Common myeloid progenitor, CD34-positive (primary cell): ENCODE results near the gene PPFIA4.
"Not testable (repeated sequence)": the region's sequence is repeated elsewhere in the genome, so short reads cannot be mapped to it uniquely, and the experiment has no call there.

Experiments used
- CTCF ChIA-PET: fragments of 350-600 bp; sonication (Branson Sonifier 250); formaldehyde crosslinking; loops from one replicate; lab custom pipeline; 2021; ENCODE audit warnings: antibody characterized with exemption; lab: Charles Lee
- POLR2A ChIA-PET: fragments of 350-600 bp; sonication (Branson Sonifier 250); formaldehyde crosslinking; loops from one replicate; lab custom pipeline; 2021; ENCODE audit warnings: antibody characterized with exemption; lab: Charles Lee
- DNase-seq, 3 donors: peaks; one replicate each; pipeline versions ENCODE4 v3.0.0 to v3.0.0-alpha.2; 2013
- H3K27ac ChIP-seq, 2 experiments: 1 replicate in 1 of 2; 2 replicates in 1 of 2; pipeline ENCODE4 v1.7.0; 2013; ENCODE audit warnings: inconsistent platforms in 2 of 2, low read length in 2 of 2, mild to moderate bottlenecking in 2 of 2, low read depth in 1 of 2, moderate library complexity in 1 of 2; ENCODE audit not compliant: severe bottlenecking in 2 of 2, insufficient read depth in 1 of 2, poor library complexity in 1 of 2
- H3K27me3 ChIP-seq, 5 experiments: replicated peaks in 2 of 5; 1 replicate in 3 of 5; 2 replicates in 2 of 5; pipeline versions ENCODE4 v1.6.1 to v1.7.0; 2013; ENCODE audit warnings: low read length in 4 of 5, mild to moderate bottlenecking in 2 of 5, moderate library complexity in 2 of 5, inconsistent platforms in 1 of 5; ENCODE audit not compliant: insufficient read depth in 5 of 5, control insufficient read depth in 4 of 5
- H3K36me3 ChIP-seq, 4 experiments: 1 replicate in 2 of 4; 2 replicates in 2 of 4; pipeline versions ENCODE4 v1.6.1 to v1.7.0; 2013; ENCODE audit warnings: low read length in 3 of 4, control low read depth in 1 of 4, mild to moderate bottlenecking in 1 of 4; ENCODE audit not compliant: control insufficient read depth in 4 of 4, insufficient read depth in 4 of 4
- H3K4me1 ChIP-seq, 4 experiments: 1 replicate in 3 of 4; 2 replicates in 1 of 4; pipeline versions ENCODE4 v1.6.1 to v1.7.1; 2013; ENCODE audit warnings: low read length in 3 of 4, mild to moderate bottlenecking in 3 of 4, control low read depth in 1 of 4, inconsistent platforms in 1 of 4, moderate library complexity in 1 of 4; ENCODE audit not compliant: control insufficient read depth in 4 of 4, insufficient read depth in 4 of 4; ENCODE audit errors: control extremely low read depth in 1 of 4
- H3K4me3 ChIP-seq, 7 experiments: 1 replicate in 4 of 7; 2 replicates in 3 of 7; pipeline versions ENCODE4 v1.5.1 to v1.7.0; 2013; ENCODE audit warnings: mild to moderate bottlenecking in 7 of 7, low read length in 6 of 7, moderate library complexity in 6 of 7, inconsistent platforms in 2 of 7, low read depth in 2 of 7, control low read depth in 1 of 7; ENCODE audit not compliant: insufficient read depth in 4 of 7, control insufficient read depth in 1 of 7; ENCODE audit errors: extremely low read depth in 1 of 7
- H3K9me3 ChIP-seq, 5 experiments: 1 replicate in 4 of 5; 2 replicates in 1 of 5; pipeline versions ENCODE4 v1.6.1 to v1.7.1; 2013; ENCODE audit warnings: low read length in 4 of 5, mild to moderate bottlenecking in 2 of 5, inconsistent platforms in 1 of 5, low read depth in 1 of 5, moderate library complexity in 1 of 5; ENCODE audit not compliant: control insufficient read depth in 4 of 5, insufficient read depth in 2 of 5; ENCODE audit errors: control extremely low read depth in 1 of 5
- WGBS: methylation state at CpG from one replicate; pipeline ENCODE4 v1.1.5; 2013; ENCODE audit not compliant: insufficient coverage; 5-methylcytosine and 5-hydroxymethylcytosine counted together

PPFIA4 gene

GRCh38 chr1:203011582-203011981 is 14.7 kb upstream of the PPFIA4 start:
- no peak overlapping the region for H3K4me3 ChIP-seq
- H3K36me3 ChIP-seq = peaks cover 25 to 68% (median 53%) of the 10 kb centered on the region in 4 experiments
- CTCF ChIA-PET = no interaction called here

GRCh38 chr1:203017061-203017460 is 9.2 kb upstream of the PPFIA4 start:
- no peaks in the 10 kb centered on the region for H3K4me1 ChIP-seq
- no peaks in the 10 kb centered on the region for H3K9me3 ChIP-seq
- CTCF ChIA-PET = interaction anchor here (0.6 kb wide), 1 partner anchor 247 kb away, joined by 4 read pairs; no protein-coding TSS in a partner anchor
- no CpG with 5 or more reads among the region's 4 CpGs for WGBS
- POLR2A ChIA-PET = interaction anchor here (1.0 kb wide), 1 partner anchor 9 kb away, joined by 3 read pairs; no protein-coding TSS in a partner anchor
- H3K27me3 ChIP-seq = no peaks in the 10 kb centered on the region
- peaks cover 26 to 94% (median 69%) of the 10 kb centered on the region in 4 experiments for H3K36me3 ChIP-seq
- DNase-seq = no peak
- no peak overlapping the region for H3K27ac ChIP-seq
- H3K4me3 ChIP-seq = no peak overlapping the region

More at GRCh38 chr1:203011582-203011981, 14.7 kb upstream of the PPFIA4 start:
- peaks cover 0 to 3% (median 0%) of the 10 kb centered on the region in 5 experiments for H3K9me3 ChIP-seq
- no peak overlapping the region for H3K27ac ChIP-seq
- WGBS = no CpG with 5 or more reads among the region's 5 CpGs
- no peaks in the 10 kb centered on the region for H3K27me3 ChIP-seq
- DNase-seq = no peak
- H3K4me1 ChIP-seq = peaks cover 8 to 16% (median 13%) of the 10 kb centered on the region in 4 experiments
- POLR2A ChIA-PET = no interaction called here

GRCh38 chr1:203017692-203018091 is 8.6 kb upstream of the PPFIA4 start:
- no peaks in the 10 kb centered on the region for H3K9me3 ChIP-seq
- POLR2A ChIA-PET = interaction anchor here (1.0 kb wide), 1 partner anchor 9 kb away, joined by 3 read pairs; no protein-coding TSS in a partner anchor
- no peak overlapping the region for H3K4me3 ChIP-seq
- no peak overlapping the region for H3K27ac ChIP-seq
- H3K27me3 ChIP-seq = no peaks in the 10 kb centered on the region
- WGBS = 98% methylated on average over 6 of the region's 6 CpGs
- H3K36me3 ChIP-seq = peaks cover 22 to 96% (median 69%) of the 10 kb centered on the region in 4 experiments
- CTCF ChIA-PET = interaction anchor here (0.6 kb wide), 1 partner anchor 246 kb away, joined by 4 read pairs; no protein-coding TSS in a partner anchor
- DNase-seq = no peak
- no peaks in the 10 kb centered on the region for H3K4me1 ChIP-seq

GRCh38 chr1:203022855-203023254 is 3.4 kb upstream of the PPFIA4 start:
- DNase-seq, H3K4me3 ChIP-seq, H3K27ac ChIP-seq, H3K9me3 ChIP-seq, POLR2A ChIA-PET: not testable (repeated sequence)
- Histone ChIP-seq H3K27me3 (peaks cover 3 to 15% (median 12%) of the 10 kb centered on the region in 5 experiments), H3K4me1 (peaks cover 0 to 14% (median 8%) of the 10 kb centered on the region in 4 experiments), H3K36me3 (peaks cover 15 to 63% (median 38%) of the 10 kb centered on the region in 4 experiments)
- CTCF ChIA-PET = interaction anchor here (1.1 to 1.5 kb wide), 3 partner anchors 12 to 194 kb away, joined by 3 to 6 read pairs (median 5); no protein-coding TSS in a partner anchor
- no CpG with 5 or more reads among the region's 10 CpGs for WGBS

DNA sequence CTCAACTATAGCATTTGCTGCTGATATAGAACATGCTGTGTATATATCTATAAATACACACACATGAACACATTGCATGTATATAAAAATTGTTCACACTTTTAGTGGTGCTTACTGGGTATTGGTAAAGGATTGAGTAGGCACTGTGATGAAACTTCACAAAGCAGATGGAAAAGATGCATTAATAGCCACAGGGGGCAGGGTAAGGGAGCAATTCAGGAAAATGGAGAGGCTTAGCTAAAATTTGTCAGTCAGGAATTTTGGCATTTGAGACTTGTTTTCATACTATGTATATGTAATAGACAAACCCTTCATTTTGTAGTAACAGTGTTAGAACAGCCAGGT is 633 bp upstream of the PPFIA4 start:
- DNase-seq = no peak
- Histone ChIP-seq H3K36me3 (peaks cover 8 to 36% (median 22%) of the 10 kb centered on the region in 4 experiments), H3K4me3 (no peak overlapping the region), H3K27me3 (peaks cover 3 to 22% (median 21%) of the 10 kb centered on the region in 5 experiments), H3K9me3 (no peaks in the 10 kb centered on the region), H3K4me1 (peaks cover 0 to 14% (median 8%) of the 10 kb centered on the region in 4 experiments), H3K27ac (no peak overlapping the region)
- POLR2A ChIA-PET = no interaction called here
- CTCF ChIA-PET = interaction anchor here (1.3 to 6.9 kb wide), 2 partner anchors 15 to 242 kb away, joined by 4 to 65 read pairs; no protein-coding TSS in a partner anchor

DNA sequence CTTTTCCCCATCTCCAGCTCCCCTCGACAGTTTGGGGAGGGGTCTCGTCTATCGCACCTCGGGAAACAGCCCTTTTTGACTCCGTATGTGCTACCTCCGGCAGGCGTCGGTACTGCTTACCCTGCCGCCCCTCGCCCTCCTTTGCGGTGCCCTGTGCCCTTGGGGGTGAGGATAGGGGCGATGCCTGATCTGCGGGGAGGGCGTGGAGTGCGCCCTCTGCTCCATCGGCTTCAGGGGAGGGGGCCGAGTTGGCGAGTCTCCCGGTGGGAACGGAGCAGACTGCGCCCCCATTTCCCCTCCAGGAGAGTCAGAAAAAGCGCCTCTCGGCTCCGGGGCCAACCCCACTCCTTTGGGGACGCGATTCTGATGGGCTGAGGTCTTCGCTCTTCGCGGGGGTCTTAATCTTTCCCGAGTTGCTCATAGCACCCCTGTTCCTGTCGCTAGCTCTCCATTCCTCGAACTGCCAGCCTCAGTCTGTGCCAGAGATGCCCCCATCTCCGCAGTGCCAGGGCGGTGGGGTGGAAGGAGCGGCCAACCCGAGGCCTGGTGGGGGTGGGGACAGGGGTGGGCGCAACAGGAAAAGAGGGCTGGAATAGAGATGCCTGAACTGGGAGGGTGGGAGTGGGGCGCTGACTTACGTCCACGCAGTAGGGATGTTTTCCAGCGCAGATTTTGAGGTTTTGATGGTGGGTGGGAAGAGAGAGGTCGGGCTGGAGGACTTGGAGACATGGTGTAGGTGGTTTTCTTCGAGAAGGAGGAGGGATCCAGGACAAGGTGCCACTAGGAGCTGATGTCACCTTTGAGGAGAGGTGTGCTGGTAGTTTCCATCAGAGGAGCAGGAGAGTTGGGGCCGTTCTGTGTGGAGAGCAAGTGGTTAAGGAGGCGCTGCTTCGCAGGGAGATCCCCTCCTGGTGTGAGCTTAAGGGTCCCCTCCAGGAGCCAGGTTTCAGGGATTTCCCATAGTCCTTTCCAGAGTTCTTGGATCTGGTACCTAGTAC is 674 bp downstream of the PPFIA4 start:
- POLR2A ChIA-PET = no interaction called here
- CTCF ChIA-PET = interaction anchor here (1.1 to 6.9 kb wide), 4 partner anchors 14 to 242 kb away, joined by 3 to 65 read pairs (median 16); partner anchors contain the start of gene TMEM183A
- H3K9me3 ChIP-seq = no peaks in the 10 kb centered on the region
- no peak for DNase-seq
- 11% methylated on average over 34 of the region's 46 CpGs for WGBS
- no peak overlapping the region for H3K27ac ChIP-seq
- peaks cover 5 to 24% (median 15%) of the 10 kb centered on the region in 4 experiments for H3K36me3 ChIP-seq
- peaks cover 0 to 14% (median 8%) of the 10 kb centered on the region in 4 experiments for H3K4me1 ChIP-seq
- H3K27me3 ChIP-seq = peaks cover 3 to 24% (median 21%) of the 10 kb centered on the region in 5 experiments
- H3K4me3 ChIP-seq = peak overlapping the region in 6 of 7 experiments; percentile 58 to 83 (median 66)
